ENCODE data around the gene FAM81A.

- TF ChIP-seq ZMAT4 (CRISPR knock-in tag; IDR thresholded peaks at IDR 0.05) (no peak), USF2 (CRISPR knock-in tag; IDR thresholded peaks at IDR 0.05) (no peak), NR3C1 (CRISPR knock-in tag; conservative IDR thresholded peaks at IDR 0.05; ENCODE audit: low read depth) (no peak), TEAD4 (CRISPR knock-in tag; IDR thresholded peaks at IDR 0.05) (no peak), ZNF138 (CRISPR knock-in tag; conservative IDR thresholded peaks at IDR 0.05) (no peak), FOXP4 (CRISPR knock-in tag; IDR thresholded peaks at IDR 0.05) (no peak), GABPB1 (CRISPR knock-in tag; IDR thresholded peaks at IDR 0.05) (no peak), NR2C2 (CRISPR knock-in tag; IDR thresholded peaks at IDR 0.05) (no peak), CTCF (IDR thresholded peaks at IDR 0.05) (no peak), CREM (CRISPR knock-in tag; IDR thresholded peaks at IDR 0.05) (no peak), ZNF263 (CRISPR knock-in tag; IDR thresholded peaks at IDR 0.05; ENCODE audit: low read depth) (no peak)
Observed at GRCh38 chr15:59548501-59549226, 110.7 kb downstream of the FAM81A start.

All from WTC11 (cell line).